ENCODE results near the gene SLC12A4. TPM values are rescaled to one million over a fixed set of nuclear protein-coding genes. Genes with fewer than 3 reads are reported as not detected.
A peak's percentile ranks its signal among the peaks of the same experiment; 100 is the strongest.

Gene SLC12A4
- total RNA-seq, 1 donor from 2014 or later, result 36.0 TPM

DNA sequence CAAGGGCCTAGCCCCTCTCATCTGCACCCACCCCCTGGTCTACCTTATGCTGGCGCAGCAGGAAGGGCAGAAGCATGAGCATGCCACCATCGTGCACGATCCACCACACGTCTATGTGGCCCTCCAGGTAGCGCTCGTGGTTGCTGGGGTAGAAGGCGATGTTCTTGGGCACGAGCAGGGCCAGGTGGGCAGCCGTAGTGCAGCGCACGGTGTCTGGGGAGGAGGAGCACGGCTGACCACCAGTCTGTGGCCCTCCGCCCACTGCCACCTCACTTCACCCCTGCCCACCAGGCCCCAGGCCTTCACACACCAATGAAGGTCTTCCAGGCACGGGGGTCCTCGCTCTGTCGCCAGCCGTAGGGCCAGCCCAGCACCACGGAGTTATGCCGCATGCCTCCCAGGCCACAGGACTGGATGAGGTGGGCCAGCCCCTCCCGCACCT, 22.3 kb downstream of the SLC12A4 start:
- TF ChIP-seq, protein P1, sequence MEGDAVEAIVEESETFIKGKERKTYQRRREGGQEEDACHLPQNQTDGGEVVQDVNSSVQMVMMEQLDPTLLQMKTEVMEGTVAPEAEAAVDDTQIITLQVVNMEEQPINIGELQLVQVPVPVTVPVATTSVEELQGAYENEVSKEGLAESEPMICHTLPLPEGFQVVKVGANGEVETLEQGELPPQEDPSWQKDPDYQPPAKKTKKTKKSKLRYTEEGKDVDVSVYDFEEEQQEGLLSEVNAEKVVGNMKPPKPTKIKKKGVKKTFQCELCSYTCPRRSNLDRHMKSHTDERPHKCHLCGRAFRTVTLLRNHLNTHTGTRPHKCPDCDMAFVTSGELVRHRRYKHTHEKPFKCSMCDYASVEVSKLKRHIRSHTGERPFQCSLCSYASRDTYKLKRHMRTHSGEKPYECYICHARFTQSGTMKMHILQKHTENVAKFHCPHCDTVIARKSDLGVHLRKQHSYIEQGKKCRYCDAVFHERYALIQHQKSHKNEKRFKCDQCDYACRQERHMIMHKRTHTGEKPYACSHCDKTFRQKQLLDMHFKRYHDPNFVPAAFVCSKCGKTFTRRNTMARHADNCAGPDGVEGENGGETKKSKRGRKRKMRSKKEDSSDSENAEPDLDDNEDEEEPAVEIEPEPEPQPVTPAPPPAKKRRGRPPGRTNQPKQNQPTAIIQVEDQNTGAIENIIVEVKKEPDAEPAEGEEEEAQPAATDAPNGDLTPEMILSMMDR (conservative IDR thresholded peaks at IDR 0.05), result no peak
- Mint-ChIP-seq H3K36me3 (ENCODE audit: low read depth) (no peaks in the 10 kb centered on the region), H3K27me3 (ENCODE audit: low read depth) (no peaks in the 10 kb centered on the region), H3K9me3 (no peaks in the 10 kb centered on the region), H3K27ac (ENCODE audit: unreplicated experiment) (no peak overlapping the region), H3K4me3 (no peak overlapping the region), H3K4me1 (peaks cover 9% of the 10 kb centered on the region)
- DNase-seq (ENCODE audit: low read depth, low spot score), result no peak

DNA sequence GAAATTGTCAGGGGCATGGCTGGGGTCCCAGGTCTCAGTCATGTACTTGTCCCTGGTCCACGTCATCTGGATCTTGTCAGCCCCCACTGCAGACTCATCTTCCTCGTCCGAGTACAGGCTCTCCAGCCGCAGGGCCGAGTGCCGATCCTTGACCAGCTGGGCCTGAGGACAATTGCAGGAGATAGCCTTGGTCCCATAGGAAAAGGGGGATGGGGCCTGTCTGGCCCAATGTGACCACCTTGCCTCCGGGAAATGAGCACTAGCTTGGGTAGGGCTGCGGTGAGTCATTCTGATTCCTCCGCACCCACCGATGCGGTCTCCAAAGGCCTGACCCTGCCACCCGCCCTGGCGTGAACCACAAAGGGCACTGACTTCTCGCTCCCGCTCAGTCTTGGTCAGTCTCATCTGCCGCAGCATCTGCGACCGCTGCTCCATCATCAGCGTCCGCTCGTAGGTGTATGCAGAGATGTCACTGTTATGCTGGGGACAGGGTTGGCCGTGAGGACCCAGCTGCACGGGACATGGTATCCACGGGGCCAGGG, 23.0 kb downstream of the SLC12A4 start:
- DNase-seq (ENCODE audit: low read depth, low spot score), result no peak
- peak overlapping the region; percentile 6 for H3K27ac Mint-ChIP-seq (ENCODE audit: unreplicated experiment)
- no peaks in the 10 kb centered on the region for H3K36me3 Mint-ChIP-seq (ENCODE audit: low read depth)
- no peaks in the 10 kb centered on the region for H3K9me3 Mint-ChIP-seq
- H3K27me3 Mint-ChIP-seq (ENCODE audit: low read depth), result no peaks in the 10 kb centered on the region
- TF ChIP-seq, protein P1 (conservative IDR thresholded peaks at IDR 0.05), result no peak
- peaks cover 9% of the 10 kb centered on the region for H3K4me1 Mint-ChIP-seq
- H3K4me3 Mint-ChIP-seq, result peak overlapping the region; percentile 27

DNA sequence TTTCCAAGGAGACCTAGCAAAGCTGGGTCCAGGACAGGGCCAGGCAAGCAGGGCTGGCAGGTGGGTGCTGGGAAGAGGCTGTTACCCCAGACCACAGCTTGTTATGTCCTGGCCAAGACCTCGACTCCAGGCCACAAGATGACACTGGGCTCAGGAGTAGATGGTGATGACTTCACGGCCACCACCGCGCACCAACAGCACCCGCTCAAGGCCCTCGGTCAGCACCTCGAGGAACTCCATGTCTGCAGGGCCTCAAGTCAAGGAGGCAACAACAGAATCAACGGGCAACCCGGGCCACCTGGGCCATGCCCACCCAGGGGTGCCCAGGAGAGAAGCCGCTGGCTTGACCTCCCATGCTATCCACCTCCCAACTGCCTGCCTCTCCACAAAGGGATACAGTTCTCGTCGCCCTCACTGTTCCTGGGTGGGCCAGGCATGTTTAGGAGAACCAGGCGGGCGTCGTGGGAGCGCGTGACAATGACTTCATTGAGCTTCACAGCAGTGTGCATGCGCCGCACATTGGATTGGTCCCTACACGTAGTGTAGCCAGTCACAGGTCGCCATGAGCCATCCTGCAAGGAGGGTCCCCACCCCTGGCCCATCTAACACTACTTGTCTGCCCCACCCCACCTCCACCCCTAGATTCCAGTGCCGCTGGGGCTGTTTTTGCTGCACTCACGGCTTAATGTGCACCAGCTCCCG, 23.6 kb downstream of the SLC12A4 start:
- no peaks in the 10 kb centered on the region for H3K9me3 Mint-ChIP-seq
- H3K27ac Mint-ChIP-seq (ENCODE audit: unreplicated experiment), result no peak overlapping the region
- H3K36me3 Mint-ChIP-seq (ENCODE audit: low read depth), result no peaks in the 10 kb centered on the region
- H3K27me3 Mint-ChIP-seq (ENCODE audit: low read depth), result no peaks in the 10 kb centered on the region
- H3K4me1 Mint-ChIP-seq, result peaks cover 9% of the 10 kb centered on the region
- no peak for DNase-seq (ENCODE audit: low read depth, low spot score)
- no peak overlapping the region for H3K4me3 Mint-ChIP-seq
- TF ChIP-seq, protein P1 (conservative IDR thresholded peaks at IDR 0.05), result no peak

DNA sequence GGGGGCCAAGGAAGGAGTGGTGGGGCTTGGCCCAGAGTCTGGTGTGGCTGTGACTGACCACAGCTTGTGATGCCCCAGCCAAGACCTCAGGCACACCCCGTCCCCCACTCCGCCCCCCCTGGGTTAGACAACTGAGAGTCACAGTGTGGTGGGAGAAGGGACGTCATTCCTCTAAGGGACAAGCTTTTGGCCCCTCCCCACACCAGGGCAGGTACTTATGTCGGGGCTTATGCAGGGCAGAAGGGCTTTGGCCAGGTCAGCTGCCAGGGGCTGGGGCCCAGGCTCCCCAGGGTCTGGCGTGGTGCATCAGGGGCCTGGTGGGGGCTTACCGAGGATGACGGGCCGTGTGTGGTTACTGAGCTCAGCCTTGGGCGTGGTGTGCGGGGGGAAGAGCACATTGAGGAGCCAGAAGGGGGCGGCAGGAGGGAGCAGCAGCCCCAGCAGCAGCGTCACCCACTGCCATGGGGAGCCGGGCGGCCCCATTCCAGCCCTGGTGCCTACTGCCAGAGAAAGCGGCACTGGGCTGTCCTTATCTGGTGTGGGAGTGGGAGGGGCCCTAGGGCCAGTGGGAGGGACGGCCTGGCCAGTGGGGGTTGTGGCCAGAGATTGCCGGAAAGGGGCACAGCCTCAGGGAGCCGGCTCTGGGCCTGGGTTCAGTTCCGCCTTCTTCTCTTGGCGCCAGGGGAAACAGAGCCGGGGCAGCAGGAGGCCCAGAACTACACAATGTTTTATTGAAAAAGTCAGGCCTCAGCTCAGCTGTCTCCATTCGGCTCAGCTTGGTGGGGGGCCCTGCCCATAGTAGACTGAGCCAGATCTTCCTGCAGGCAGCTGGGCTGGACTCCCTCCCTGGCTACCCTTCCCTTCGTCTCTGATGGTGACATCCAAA, 24.6 kb downstream of the SLC12A4 start, which contains the start of gene LCAT:
LCAT (minus strand) TSS at position 502 of the 886 bp plus-strand sequence; CDS start at position 483, 19 bp downstream.
- DNase-seq (ENCODE audit: low read depth, low spot score), result no peak
- no peaks in the 10 kb centered on the region for H3K27me3 Mint-ChIP-seq (ENCODE audit: low read depth)
- H3K9me3 Mint-ChIP-seq, result no peaks in the 10 kb centered on the region
- H3K36me3 Mint-ChIP-seq (ENCODE audit: low read depth), result no peaks in the 10 kb centered on the region
- peak within 1 kb of the TSS; percentile 29 for H3K4me3 Mint-ChIP-seq
- peaks cover 9% of the 10 kb centered on the region for H3K4me1 Mint-ChIP-seq
- TF ChIP-seq, protein P1 (conservative IDR thresholded peaks at IDR 0.05), result no peak
- peak within 1 kb of the TSS; percentile 6 for H3K27ac Mint-ChIP-seq (ENCODE audit: unreplicated experiment)

DNA sequence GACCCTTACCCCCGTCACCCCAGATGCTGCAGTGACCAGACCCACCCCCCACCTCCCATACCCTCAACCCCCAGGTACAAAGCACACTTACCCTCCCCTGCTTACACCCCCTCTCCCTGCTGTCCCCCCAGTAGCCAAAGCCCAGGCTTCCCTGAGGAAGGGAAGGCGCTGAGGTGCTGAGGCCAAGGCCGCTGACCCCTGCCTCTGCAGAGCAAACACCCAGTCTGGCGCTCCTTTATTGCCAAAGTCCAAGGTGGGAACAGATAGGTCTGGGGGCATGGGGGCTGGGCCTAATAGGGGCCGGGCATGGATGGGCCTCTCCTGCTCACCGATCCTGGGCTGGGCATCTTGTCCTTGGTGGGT, 25.2 kb downstream of the SLC12A4 start:
- H3K4me1 Mint-ChIP-seq, result peaks cover 9% of the 10 kb centered on the region
- H3K4me3 Mint-ChIP-seq, result no peak overlapping the region
- no peaks in the 10 kb centered on the region for H3K9me3 Mint-ChIP-seq
- no peak overlapping the region for H3K27ac Mint-ChIP-seq (ENCODE audit: unreplicated experiment)
- TF ChIP-seq, protein P1 (conservative IDR thresholded peaks at IDR 0.05), result no peak
- DNase-seq (ENCODE audit: low read depth, low spot score), result no peak
- no peaks in the 10 kb centered on the region for H3K27me3 Mint-ChIP-seq (ENCODE audit: low read depth)
- H3K36me3 Mint-ChIP-seq (ENCODE audit: low read depth), result no peaks in the 10 kb centered on the region

Measured in neural crest cell (in vitro differentiated cells).